ENCODE data around the gene CELSR1.

CELSR1 gene

DNA sequence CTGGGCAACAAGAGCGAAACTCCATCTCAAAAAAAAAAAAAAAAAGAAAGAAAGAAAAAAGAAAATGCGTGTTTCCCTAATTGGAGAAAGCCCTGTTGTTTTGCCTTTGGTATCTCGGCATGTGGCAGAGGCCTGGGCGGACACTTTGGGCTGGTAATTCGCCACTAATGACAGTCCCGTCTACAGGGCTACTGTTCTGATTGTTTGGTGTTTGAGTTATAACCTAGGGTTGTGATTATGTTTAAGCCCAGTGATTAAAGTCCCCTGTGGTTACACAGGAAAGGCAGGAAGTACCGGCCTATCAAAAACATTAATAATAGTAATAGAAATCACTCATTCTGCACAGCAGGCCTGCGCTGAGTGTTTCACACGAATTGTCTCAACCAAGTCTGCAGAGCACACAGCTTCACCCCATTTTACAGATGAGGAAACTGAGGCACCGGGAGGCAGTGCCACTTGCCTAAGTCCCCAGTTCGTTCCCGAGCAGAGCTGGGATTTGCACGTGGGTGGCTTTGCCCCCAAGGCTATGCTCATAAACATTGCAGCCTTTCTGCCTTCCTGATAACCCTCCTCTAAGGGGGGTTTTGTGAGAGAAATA, 43.6 kb upstream of the CELSR1 start:
- H3K4me3 ChIP-seq (ENCODE audit: low read length) = no peak overlapping the region
- no peak overlapping the region for H3K9ac ChIP-seq (ENCODE audit: low read length)
- H3K36me3 ChIP-seq (ENCODE audit: control insufficient read depth, insufficient read depth, low read length, severe bottlenecking) = no peaks in the 10 kb centered on the region
- no peaks in the 10 kb centered on the region for H3K9me3 ChIP-seq (ENCODE audit: control insufficient read depth, low read length)
- no peak for DNase-seq (ENCODE audit: low read depth)
- peaks cover 36% of the 10 kb centered on the region for H3K4me1 ChIP-seq (ENCODE audit: control insufficient read depth, insufficient read depth, low read length)
- H3K27me3 ChIP-seq (replicated peaks; ENCODE audit: control insufficient read depth, insufficient read depth, low read length) = no peaks in the 10 kb centered on the region

GRCh38 chr22:46579751-46580449, 42.5 kb upstream of the CELSR1 start:
- Histone ChIP-seq H3K9ac (ENCODE audit: low read length) (peak overlapping the region; percentile 87), H3K36me3 (ENCODE audit: control insufficient read depth, insufficient read depth, low read length, severe bottlenecking) (no peaks in the 10 kb centered on the region), H3K4me3 (ENCODE audit: low read length) (peak overlapping the region; percentile 86), H3K4me1 (ENCODE audit: control insufficient read depth, insufficient read depth, low read length) (peaks cover 36% of the 10 kb centered on the region), H3K9me3 (ENCODE audit: control insufficient read depth, low read length) (no peaks in the 10 kb centered on the region), H3K27me3 (replicated peaks; ENCODE audit: control insufficient read depth, insufficient read depth, low read length) (no peaks in the 10 kb centered on the region)
- DNase-seq (ENCODE audit: low read depth) = no peak

- H3K9ac ChIP-seq (ENCODE audit: low read length) = peak overlapping the region; percentile 87
- no peak for DNase-seq (ENCODE audit: low read depth)
- no peaks in the 10 kb centered on the region for H3K9me3 ChIP-seq (ENCODE audit: control insufficient read depth, low read length)
- peaks cover 30% of the 10 kb centered on the region for H3K4me1 ChIP-seq (ENCODE audit: control insufficient read depth, insufficient read depth, low read length)
- peak overlapping the region; percentile 86 for H3K4me3 ChIP-seq (ENCODE audit: low read length)
- no peaks in the 10 kb centered on the region for H3K36me3 ChIP-seq (ENCODE audit: control insufficient read depth, insufficient read depth, low read length, severe bottlenecking)
- H3K27me3 ChIP-seq (replicated peaks; ENCODE audit: control insufficient read depth, insufficient read depth, low read length) = no peaks in the 10 kb centered on the region
Observed at GRCh38 chr22:46578824-46579561, 41.6 kb upstream of the CELSR1 start.

GRCh38 chr22:46578251-46578823, 40.9 kb upstream of the CELSR1 start:
- DNase-seq (ENCODE audit: low read depth) = no peak
- H3K4me3 ChIP-seq (ENCODE audit: low read length) = peak overlapping the region; percentile 86

DNA sequence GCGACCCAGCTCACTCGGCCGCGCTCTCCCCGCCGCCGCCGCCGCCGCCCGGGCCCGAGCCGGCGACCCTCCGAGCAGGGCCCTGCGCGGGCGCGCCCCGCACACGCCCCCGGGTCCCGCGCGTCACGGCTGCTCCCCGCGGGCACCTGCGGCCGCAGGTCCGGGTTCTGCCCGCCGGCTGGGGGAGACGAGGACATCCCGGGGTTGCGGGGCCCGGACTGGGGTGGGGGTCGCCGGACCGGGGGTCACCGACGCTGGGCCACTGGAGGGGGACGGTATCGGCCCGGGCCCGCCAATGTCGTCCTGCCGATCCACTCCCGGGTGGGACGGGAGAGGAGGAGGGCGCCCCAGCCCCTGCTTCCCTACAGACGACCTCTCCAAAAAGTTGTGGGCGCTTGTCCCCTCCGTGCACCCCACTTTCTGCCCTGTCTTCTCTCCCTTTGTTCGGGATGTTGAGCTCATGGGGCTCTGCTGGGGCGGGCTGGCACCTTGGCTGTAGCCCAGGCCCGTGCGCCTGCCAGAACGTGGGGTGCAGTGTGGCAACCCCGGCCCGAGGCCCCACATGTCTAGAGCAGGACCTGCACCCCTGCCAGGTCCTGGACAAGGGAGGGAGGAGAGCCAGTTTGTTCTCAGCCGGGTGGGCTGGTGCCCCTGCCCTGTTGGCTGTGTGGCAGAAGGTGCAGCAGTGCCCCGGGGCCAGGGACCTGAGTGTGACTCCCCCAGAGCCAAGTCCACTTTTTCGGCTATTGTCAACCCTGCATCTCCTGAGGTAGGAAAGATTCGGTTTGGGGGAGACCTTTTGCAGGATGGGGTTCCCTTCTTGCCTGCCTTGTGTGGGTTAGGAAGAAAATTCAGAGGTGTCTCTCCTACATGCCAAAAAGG, 40.2 kb upstream of the CELSR1 start:
- Histone ChIP-seq H3K4me3 (ENCODE audit: low read length) (peak overlapping the region; percentile 86), H3K27me3 (replicated peaks; ENCODE audit: control insufficient read depth, insufficient read depth, low read length) (no peaks in the 10 kb centered on the region), H3K36me3 (ENCODE audit: control insufficient read depth, insufficient read depth, low read length, severe bottlenecking) (no peaks in the 10 kb centered on the region), H3K9me3 (ENCODE audit: control insufficient read depth, low read length) (no peaks in the 10 kb centered on the region), H3K9ac (ENCODE audit: low read length) (peak overlapping the region; percentile 87), H3K4me1 (ENCODE audit: control insufficient read depth, insufficient read depth, low read length) (peaks cover 30% of the 10 kb centered on the region)
- peak; percentile 46 for DNase-seq (ENCODE audit: low read depth)

More at GRCh38 chr22:46578251-46578823, 40.9 kb upstream of the CELSR1 start:
- peaks cover 30% of the 10 kb centered on the region for H3K4me1 ChIP-seq (ENCODE audit: control insufficient read depth, insufficient read depth, low read length)
- H3K27me3 ChIP-seq (replicated peaks; ENCODE audit: control insufficient read depth, insufficient read depth, low read length) = no peaks in the 10 kb centered on the region
- peak overlapping the region; percentile 87 for H3K9ac ChIP-seq (ENCODE audit: low read length)
- H3K36me3 ChIP-seq (ENCODE audit: control insufficient read depth, insufficient read depth, low read length, severe bottlenecking) = no peaks in the 10 kb centered on the region
- no peaks in the 10 kb centered on the region for H3K9me3 ChIP-seq (ENCODE audit: control insufficient read depth, low read length)

- Histone ChIP-seq H3K27me3 (replicated peaks; ENCODE audit: control insufficient read depth, insufficient read depth, low read length) (no peaks in the 10 kb centered on the region), H3K4me3 (ENCODE audit: low read length) (peak overlapping the region; percentile 86), H3K4me1 (ENCODE audit: control insufficient read depth, insufficient read depth, low read length) (peaks cover 30% of the 10 kb centered on the region), H3K9ac (ENCODE audit: low read length) (peak overlapping the region; percentile 87), H3K9me3 (ENCODE audit: control insufficient read depth, low read length) (peaks cover 7% of the 10 kb centered on the region), H3K36me3 (ENCODE audit: control insufficient read depth, insufficient read depth, low read length, severe bottlenecking) (no peaks in the 10 kb centered on the region)
- DNase-seq (ENCODE audit: low read depth) = peak; percentile 84
Observed at GRCh38 chr22:46576556-46577367, 39.3 kb upstream of the CELSR1 start.

DNA sequence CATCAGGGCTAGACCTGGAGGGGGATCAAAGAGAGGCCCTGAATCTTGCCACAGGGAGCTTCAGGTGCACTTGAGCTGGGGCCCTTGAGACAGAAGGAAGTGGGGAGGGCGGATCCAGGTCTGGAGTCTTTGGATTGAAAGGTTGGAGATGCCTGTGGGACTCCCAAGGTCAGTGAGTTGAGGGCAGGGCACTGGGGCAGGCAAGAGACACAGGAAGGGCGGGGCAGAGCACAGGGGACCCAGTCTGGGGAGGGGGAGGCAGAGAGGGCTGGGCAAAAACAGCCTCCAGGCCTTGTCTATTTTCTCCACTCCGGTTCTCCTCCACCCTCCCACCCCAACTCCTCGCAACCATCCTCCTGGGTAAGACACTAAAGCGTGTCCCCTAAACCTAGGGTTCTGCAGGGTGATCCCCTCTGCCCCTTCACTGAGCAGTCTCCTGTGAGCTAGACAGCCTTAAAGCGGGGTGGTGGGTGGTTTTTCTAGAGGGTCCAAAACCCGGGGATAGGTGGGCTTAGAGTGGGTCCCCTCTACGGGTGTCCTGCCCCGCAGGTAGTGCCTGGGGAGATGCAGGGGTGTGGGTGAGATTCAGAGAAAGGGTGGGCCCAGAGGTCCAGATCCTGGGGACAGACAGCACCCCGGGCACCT, 38.6 kb upstream of the CELSR1 start:
- H3K9ac ChIP-seq (ENCODE audit: low read length) = peak overlapping the region; percentile 76
- H3K4me1 ChIP-seq (ENCODE audit: control insufficient read depth, insufficient read depth, low read length) = peaks cover 30% of the 10 kb centered on the region
- H3K4me3 ChIP-seq (ENCODE audit: low read length) = peak overlapping the region; percentile 78
- DNase-seq (ENCODE audit: low read depth) = no peak
- H3K36me3 ChIP-seq (ENCODE audit: control insufficient read depth, insufficient read depth, low read length, severe bottlenecking) = no peaks in the 10 kb centered on the region
- peaks cover 14% of the 10 kb centered on the region for H3K9me3 ChIP-seq (ENCODE audit: control insufficient read depth, low read length)
- H3K27me3 ChIP-seq (replicated peaks; ENCODE audit: control insufficient read depth, insufficient read depth, low read length) = no peaks in the 10 kb centered on the region

DNA sequence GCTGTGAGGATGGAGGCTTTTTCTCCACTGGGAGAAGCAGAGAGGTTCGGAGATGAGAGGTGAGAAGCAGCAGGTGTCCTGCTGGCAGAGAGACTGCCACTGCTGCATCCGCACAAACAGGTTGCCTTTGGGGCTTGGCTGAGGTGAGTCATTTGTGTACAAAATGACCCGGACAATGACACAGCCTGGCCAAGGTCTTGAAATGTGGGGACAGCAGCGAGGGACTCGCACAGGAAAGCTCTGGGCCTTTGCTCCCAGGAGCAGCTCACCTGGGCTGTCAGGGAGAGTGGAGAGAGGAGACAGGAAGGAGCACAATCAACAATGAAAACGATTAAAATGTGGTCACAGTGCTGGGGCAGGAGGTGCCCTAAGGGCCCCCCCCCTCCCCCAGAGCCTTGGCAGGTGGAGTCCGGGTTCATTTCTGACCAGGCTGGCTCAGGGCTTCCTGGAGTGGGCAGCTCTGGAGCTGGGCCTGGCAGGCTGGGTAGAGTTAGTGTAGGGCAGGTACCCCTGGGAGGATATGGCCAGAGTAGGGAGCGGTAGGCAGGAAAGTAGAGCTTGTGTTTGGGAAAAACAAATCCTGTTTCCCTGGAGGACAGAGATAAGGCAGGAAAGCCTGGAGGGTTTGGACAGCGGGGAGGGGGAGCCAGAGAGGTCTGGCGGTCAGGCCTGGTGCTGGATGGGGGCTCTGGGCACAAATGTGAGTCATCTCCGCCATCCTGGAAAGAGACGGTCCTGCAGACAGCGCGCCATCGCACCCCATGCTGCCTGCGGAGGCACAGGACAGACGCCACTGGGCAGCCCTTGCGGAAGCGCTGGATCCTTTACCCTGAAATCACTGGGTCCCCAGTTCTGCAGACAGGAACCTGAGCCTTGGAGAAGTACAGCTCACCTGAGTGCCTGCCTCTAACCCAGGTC, 37.8 kb upstream of the CELSR1 start:
- no peaks in the 10 kb centered on the region for H3K27me3 ChIP-seq (replicated peaks; ENCODE audit: control insufficient read depth, insufficient read depth, low read length)
- H3K4me3 ChIP-seq (ENCODE audit: low read length) = no peak overlapping the region
- no peak overlapping the region for H3K9ac ChIP-seq (ENCODE audit: low read length)
- DNase-seq (ENCODE audit: low read depth) = no peak
- H3K9me3 ChIP-seq (ENCODE audit: control insufficient read depth, low read length) = peaks cover 17% of the 10 kb centered on the region
- peaks cover 27% of the 10 kb centered on the region for H3K4me1 ChIP-seq (ENCODE audit: control insufficient read depth, insufficient read depth, low read length)
- no peaks in the 10 kb centered on the region for H3K36me3 ChIP-seq (ENCODE audit: control insufficient read depth, insufficient read depth, low read length, severe bottlenecking)

- H3K9ac ChIP-seq (ENCODE audit: low read length) = no peak overlapping the region
- no peak for DNase-seq (ENCODE audit: low read depth)
Observed at GRCh38 chr22:46574438-46574992, 37.1 kb upstream of the CELSR1 start.

More at GRCh38 chr22:46574438-46574992, 37.1 kb upstream of the CELSR1 start:
- Histone ChIP-seq H3K4me1 (ENCODE audit: control insufficient read depth, insufficient read depth, low read length) (peaks cover 19% of the 10 kb centered on the region), H3K4me3 (ENCODE audit: low read length) (no peak overlapping the region), H3K27me3 (replicated peaks; ENCODE audit: control insufficient read depth, insufficient read depth, low read length) (no peaks in the 10 kb centered on the region), H3K36me3 (ENCODE audit: control insufficient read depth, insufficient read depth, low read length, severe bottlenecking) (no peaks in the 10 kb centered on the region), H3K9me3 (ENCODE audit: control insufficient read depth, low read length) (peaks cover 17% of the 10 kb centered on the region)
